Glomerular visceral epithelial cell (primary cell): ENCODE results near the gene ZNF550.
A peak's percentile ranks its signal among the peaks of the same experiment; 100 is the strongest.

Experiments
- DNase-seq: peaks from one replicate; pipeline ENCODE4 v3.0.0-alpha.2; 2016; ENCODE audit errors: extremely low spot score

ZNF550 gene

GRCh38 chr19:57559404-57560025, at the start of gene ZNF550:
Gene ZNF550, minus strand, starts transcription at chr19:57559863. Its CDS starts 181 bp downstream, at chr19:57559682.
- peak; percentile 84 for DNase-seq

GRCh38 chr19:57606931-57607330, 47.3 kb upstream of the ZNF550 start:
- DNase-seq, result no peak

- peak; percentile 94 for DNase-seq
Measured at GRCh38 chr19:57599761-57600383, 40.2 kb upstream of the ZNF550 start, which contains the start of gene ZNF530. Gene ZNF530, plus strand, starts transcription at chr19:57599885. Its CDS starts 4,461 bp downstream, at chr19:57604346.

- no peak for DNase-seq
Measured at GRCh38 chr19:57599377-57599760, 39.7 kb upstream of the ZNF550 start.

DNA sequence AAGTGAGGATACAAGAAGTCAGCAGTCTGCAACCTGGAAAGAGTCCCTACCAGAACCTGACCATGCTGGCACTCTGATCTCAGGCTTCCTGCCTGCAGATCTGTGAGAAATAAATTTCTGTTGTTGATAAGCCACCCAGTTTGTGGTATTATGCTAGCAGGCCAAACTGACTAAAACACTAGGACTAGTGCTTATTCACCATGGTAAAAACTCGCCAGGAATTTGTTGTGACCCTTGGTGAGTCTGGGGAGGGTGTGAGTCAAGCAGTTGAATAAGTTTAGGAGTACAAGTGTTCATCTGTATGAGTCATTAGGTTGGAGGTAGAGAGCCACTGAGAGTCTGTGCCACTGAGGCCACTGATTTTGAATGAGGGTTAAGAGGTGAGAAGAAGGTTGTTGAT, 27.9 kb upstream of the ZNF550 start:
- DNase-seq, result peak; percentile 53

GRCh38 chr19:57583521-57584416, 24.1 kb upstream of the ZNF550 start, which contains the start of gene ZIK1:
Gene ZIK1, plus strand, starts transcription at chr19:57584145. Its CDS starts 212 bp downstream, at chr19:57584357.
- peak; percentile 22 for DNase-seq

- DNase-seq, result no peak
Measured at GRCh38 chr19:57583104-57583520, 23.4 kb upstream of the ZNF550 start.

- DNase-seq, result peak; percentile 97
Measured at GRCh38 chr19:57578487-57579205, 19.0 kb upstream of the ZNF550 start, which contains the start of gene ZNF416. Gene ZNF416, minus strand, starts transcription at chr19:57578911. Its CDS starts 207 bp downstream, at chr19:57578704.

DNA sequence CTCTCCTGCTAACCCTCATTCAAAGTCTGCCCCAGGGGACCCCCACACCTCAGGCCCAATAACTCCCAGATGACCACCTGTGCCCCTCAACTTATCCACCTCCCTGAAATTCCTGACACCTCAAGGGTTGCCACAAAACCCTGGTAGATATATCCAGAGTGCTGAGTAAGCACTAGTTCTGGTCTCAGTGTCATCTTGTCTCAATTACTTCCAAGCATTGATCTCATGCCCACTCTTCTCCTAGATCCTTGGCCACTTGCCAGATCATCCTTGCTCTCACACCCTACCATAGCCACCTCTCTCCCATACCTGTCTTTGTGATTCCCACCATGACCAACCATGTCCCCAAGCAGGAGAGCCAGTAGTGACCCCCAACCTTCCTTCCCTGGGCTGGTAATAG, 17.0 kb upstream of the ZNF550 start:
- no peak for DNase-seq

DNA sequence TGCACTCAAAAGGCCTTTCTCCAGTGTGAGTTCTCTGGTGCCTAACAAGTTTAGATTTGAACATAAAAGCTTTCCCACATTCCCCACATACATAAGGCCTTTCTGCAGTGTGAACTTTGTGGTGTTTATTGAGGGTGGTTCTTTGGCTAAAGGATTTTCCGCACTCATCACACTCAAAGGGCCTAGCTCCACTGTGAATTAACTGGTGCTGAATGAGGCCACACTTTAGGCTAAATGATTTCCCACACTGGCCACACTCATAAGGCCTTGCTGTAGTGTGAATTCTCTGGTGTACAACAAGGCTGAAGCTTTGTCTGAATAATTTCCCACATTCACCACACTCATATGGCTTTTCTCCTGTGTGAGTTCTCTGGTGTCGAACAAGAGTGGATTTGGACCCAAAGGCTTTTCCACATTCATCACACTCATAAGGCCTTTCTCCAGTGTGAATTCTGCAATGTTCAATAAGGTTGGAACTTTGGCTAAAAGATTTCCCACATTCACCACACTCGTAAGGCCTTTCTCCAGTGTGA, 12.8 kb upstream of the ZNF550 start:
- no peak for DNase-seq

- DNase-seq, result no peak
Measured at GRCh38 chr19:57570707-57571106, 11.0 kb upstream of the ZNF550 start.

DNA sequence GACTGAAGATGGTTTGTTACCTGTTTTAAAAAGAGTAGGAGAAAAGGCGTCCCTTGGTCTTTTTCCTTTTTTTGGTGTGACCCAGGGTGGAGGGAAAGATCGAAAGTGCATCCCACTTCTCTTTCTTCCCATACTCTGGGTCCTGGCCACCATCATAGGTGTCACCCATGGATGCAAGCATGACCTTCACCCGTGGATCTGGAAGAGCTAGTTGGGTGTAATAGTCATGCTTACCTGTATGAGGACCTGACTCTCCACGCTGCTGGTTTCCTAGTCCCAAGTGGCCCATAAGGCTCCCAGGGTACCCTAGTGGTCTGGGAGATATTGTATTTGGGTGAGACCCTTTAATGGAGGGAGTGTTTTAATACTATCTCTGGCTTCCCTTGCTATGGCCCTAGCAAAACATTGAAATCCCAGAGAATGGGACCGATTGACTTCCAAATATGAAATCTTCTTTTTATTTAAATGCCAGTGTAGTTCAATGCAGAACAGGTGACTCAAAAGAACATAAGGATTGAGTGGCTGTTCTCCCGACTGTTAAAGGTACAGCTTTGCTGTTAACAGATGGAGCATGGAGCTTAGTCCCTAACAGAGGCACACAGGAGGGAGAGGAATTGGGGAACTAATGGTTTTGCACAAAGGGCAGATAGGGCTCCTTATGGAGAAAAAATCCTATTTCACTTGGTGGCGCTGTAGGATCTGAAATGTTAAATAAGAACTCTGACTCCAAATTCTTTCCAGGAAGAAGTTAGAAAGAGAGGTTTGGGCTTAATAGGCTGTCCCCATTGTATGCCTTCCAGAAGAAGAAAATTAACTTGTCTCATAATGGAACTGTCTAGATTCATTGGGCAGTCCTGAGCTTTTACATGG, 7.0 kb upstream of the ZNF550 start:
- no peak for DNase-seq

GRCh38 chr19:57563547-57563946, 3.9 kb upstream of the ZNF550 start:
- no peak for DNase-seq

GRCh38 chr19:57560049-57560491, 407 bp upstream of the ZNF550 start:
- DNase-seq, result peak; percentile 12

DNA sequence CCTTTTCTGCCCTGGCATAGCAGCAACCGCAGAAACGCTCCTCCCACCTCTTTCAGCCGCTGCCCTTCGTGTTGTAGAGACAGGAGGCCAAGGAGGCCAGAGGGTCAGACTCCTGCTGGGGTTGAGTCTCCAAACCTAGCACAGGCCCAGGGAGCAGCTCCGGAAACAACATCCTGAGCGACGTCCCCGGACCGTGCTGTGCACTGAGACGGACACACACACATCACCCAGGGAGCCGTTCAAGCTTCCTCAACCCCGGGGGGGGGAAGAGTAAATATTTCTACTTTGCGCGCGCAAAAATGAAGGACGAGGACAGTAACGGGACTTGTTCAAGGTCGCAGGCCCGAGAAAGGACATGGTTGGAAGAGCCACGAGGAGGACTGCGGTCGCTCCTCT, 657 bp downstream of the ZNF550 start:
- DNase-seq, result peak; percentile 39

- DNase-seq, result peak; percentile 8
Measured at GRCh38 chr19:57558525-57558924, 1.1 kb downstream of the ZNF550 start.

GRCh38 chr19:57557659-57558058, 2.0 kb downstream of the ZNF550 start:
- DNase-seq, result no peak

DNA sequence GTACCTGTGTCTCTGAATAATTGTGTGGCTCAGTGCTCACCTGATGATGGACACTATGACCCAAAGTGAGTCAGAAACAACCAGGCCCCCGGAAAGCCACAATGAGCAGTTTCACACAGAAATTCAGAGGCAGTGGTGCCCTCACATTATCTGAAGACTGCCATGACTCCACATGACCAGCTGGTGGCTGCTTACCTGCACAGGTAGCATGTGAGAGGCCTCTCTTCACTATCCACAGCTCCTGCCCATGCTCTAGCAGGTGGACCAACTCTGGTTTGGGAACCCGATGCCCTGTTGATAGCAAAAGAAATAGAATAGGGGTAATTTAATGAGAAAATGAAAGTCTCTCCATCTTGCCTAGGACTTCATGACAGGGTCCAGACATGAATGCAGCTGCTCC, 7.2 kb downstream of the ZNF550 start:
- DNase-seq, result no peak

DNA sequence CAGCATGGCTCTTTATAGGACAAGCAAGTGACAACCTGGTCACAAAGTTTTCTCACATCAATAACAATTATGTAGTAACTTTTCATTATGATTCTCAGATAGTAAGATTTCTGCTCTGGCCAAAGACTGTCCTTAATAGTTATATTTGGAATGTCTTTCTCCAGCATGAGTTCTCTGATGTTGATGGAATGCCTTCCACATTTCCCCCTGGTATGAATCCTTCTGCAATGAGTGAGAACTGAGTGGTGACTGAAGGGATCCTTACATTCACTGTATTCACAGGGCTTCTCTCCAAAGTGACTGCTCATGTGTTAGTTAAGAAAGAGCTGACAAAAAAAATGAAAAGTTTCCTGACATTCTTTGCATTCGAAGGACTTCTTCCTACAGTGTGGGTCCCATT, 13.2 kb downstream of the ZNF550 start:
- no peak for DNase-seq

- DNase-seq, result no peak
Measured at GRCh38 chr19:57537953-57538547, 21.6 kb downstream of the ZNF550 start.
